NB4 (cell line): ENCODE results near the gene HORMAD1.
"Not testable (repeated sequence)": the region's sequence is repeated elsewhere in the genome, so short reads cannot be mapped to it uniquely, and the experiment has no call there.

Experiments
- DNase-seq: peaks from one replicate; pipeline ENCODE4 v3.0.0; 2010; ENCODE audit warnings: low read depth
- H3K4me3 ChIP-seq: one replicate; pipeline ENCODE4 v1.5.1; 2011; ENCODE audit warnings: mild to moderate bottlenecking, low read depth, low read length, moderate library complexity
- MAX ChIP-seq: IDR thresholded peaks from 2 replicates; pipeline ENCODE4 v1.6.1; 2011; ENCODE audit warnings: low read depth, low read length
- MYC ChIP-seq: IDR thresholded peaks from 2 replicates; pipeline ENCODE4 v1.6.1; 2011; ENCODE audit warnings: low read depth, low read length
- POLR2A ChIP-seq: IDR thresholded peaks from 2 replicates; pipeline ENCODE4 v1.6.1; 2011; ENCODE audit warnings: mild to moderate bottlenecking; ENCODE audit not compliant: insufficient read length; ENCODE audit errors: extremely low read depth
- TF ChIP-seq, protein P1 (sequence below): IDR thresholded peaks from one replicate; pipeline ENCODE4 v1.5.1; 2012; ENCODE audit warnings: low read depth, low read length

Gene HORMAD1

GRCh38 chr1:150674881-150675280 lies 45.8 kb downstream of the HORMAD1 start:
- TF ChIP-seq, protein P1, sequence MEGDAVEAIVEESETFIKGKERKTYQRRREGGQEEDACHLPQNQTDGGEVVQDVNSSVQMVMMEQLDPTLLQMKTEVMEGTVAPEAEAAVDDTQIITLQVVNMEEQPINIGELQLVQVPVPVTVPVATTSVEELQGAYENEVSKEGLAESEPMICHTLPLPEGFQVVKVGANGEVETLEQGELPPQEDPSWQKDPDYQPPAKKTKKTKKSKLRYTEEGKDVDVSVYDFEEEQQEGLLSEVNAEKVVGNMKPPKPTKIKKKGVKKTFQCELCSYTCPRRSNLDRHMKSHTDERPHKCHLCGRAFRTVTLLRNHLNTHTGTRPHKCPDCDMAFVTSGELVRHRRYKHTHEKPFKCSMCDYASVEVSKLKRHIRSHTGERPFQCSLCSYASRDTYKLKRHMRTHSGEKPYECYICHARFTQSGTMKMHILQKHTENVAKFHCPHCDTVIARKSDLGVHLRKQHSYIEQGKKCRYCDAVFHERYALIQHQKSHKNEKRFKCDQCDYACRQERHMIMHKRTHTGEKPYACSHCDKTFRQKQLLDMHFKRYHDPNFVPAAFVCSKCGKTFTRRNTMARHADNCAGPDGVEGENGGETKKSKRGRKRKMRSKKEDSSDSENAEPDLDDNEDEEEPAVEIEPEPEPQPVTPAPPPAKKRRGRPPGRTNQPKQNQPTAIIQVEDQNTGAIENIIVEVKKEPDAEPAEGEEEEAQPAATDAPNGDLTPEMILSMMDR = no peak
- TF ChIP-seq MYC (no peak), POLR2A (no peak), MAX (no peak)
- no peak overlapping the region for H3K4me3 ChIP-seq

GRCh38 chr1:150663321-150663720 lies 57.4 kb downstream of the HORMAD1 start:
- TF ChIP-seq, protein P1 = no peak
- TF ChIP-seq MAX = no peak
- TF ChIP-seq MYC = no peak
- no peak for TF ChIP-seq POLR2A
- no peak for DNase-seq
- H3K4me3 ChIP-seq = no peak overlapping the region

More at GRCh38 chr1:150674881-150675280, 45.8 kb downstream of the HORMAD1 start:
- no peak for DNase-seq

- no peak for DNase-seq
- TF ChIP-seq POLR2A (no peak), MYC (no peak), MAX (no peak)
- TF ChIP-seq, protein P1 = no peak
- H3K4me3 ChIP-seq = no peak overlapping the region
Observed at GRCh38 chr1:150662811-150663210, 57.9 kb downstream of the HORMAD1 start.

- DNase-seq = no peak
- TF ChIP-seq MAX (no peak), POLR2A (no peak), MYC (no peak)
- TF ChIP-seq, protein P1 = no peak
- H3K4me3 ChIP-seq = no peak overlapping the region
Observed at GRCh38 chr1:150661156-150661555, 59.5 kb downstream of the HORMAD1 start.

DNA sequence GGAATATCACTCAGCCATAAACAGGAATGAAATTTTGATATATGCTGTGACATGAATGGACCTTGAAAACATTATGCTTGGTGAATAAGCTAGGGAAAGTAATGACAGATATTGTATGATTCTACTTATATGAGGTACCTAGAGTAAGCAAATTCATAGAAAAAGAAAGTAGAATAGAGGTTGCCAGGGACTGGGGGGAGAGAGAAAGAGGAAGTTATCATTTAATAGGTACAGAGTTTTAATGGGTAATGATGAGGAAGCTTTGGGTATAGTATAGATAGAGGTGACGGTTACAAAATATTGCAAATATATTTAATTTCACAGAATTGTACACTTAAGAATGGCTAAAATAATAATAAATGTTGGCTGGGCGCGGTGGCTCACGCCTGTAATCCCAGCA lies 60.1 kb downstream of the HORMAD1 start:
- DNase-seq = no peak
- no peak overlapping the region for H3K4me3 ChIP-seq
- TF ChIP-seq MAX (no peak), MYC (no peak), POLR2A (no peak)
- TF ChIP-seq, protein P1 = no peak

- not testable (repeated sequence) for DNase-seq, H3K4me3 ChIP-seq
Observed at GRCh38 chr1:150657064-150657463, 63.6 kb downstream of the HORMAD1 start.

- DNase-seq, H3K4me3 ChIP-seq: not testable (repeated sequence)
Observed at GRCh38 chr1:150654635-150655034, 66.1 kb downstream of the HORMAD1 start.
